HepG2 (cell line): ENCODE results near the gene SLC6A9. TPM values are rescaled to one million over a fixed set of nuclear protein-coding genes. Genes with fewer than 3 reads are reported as not detected.

Experiments
- CBX5 ChIP-seq: sonication (generic); formaldehyde crosslinking; IDR thresholded peaks from 2 replicates; pipeline ENCODE4 v1.4.0; 2020; ENCODE audit warnings: missing genetic modification reagents, borderline replicate concordance
- FOXK1 ChIP-seq: sonication (generic); formaldehyde crosslinking; IDR thresholded peaks from 2 replicates; pipeline ENCODE4 v1.4.0; 2020; ENCODE audit warnings: low read depth, missing genetic modification reagents, borderline replicate concordance
- HES4 ChIP-seq: sonication (generic); formaldehyde crosslinking; IDR thresholded peaks from 2 replicates; pipeline ENCODE4 v1.9.0; 2021; ENCODE audit warnings: mild to moderate bottlenecking, missing genetic modification reagents, borderline replicate concordance
- HOXD1 ChIP-seq: sonication (generic); formaldehyde crosslinking; IDR thresholded peaks from 2 replicates; pipeline ENCODE4 v1.5.0; 2020; ENCODE audit warnings: missing genetic modification reagents
- IRF2 ChIP-seq: IDR thresholded peaks from 2 replicates; pipeline ENCODE4 v1.6.1; 2018; ENCODE audit warnings: missing genetic modification reagents, missing compliant biosample characterization
- ISX ChIP-seq: sonication (generic); formaldehyde crosslinking; conservative IDR thresholded peaks from 2 replicates; pipeline ENCODE4 v1.5.0; 2020; ENCODE audit warnings: missing genetic modification reagents
- KAT2B ChIP-seq: fragments of 150-350 bp; IDR thresholded peaks from 2 replicates; pipeline ENCODE4 v1.6.1; 2014; ENCODE audit warnings: low read depth, low read length, borderline replicate concordance
- MXD4 ChIP-seq: IDR thresholded peaks from 2 replicates; pipeline ENCODE4 v1.6.1; 2016; ENCODE audit warnings: mild to moderate bottlenecking, missing biosample characterization, missing genetic modification reagents
- NCOA5 ChIP-seq: sonication (generic); formaldehyde crosslinking; IDR thresholded peaks from 2 replicates; pipeline ENCODE4 v1.4.0; 2020; ENCODE audit warnings: missing genetic modification reagents
- NFRKB ChIP-seq: fragments of 450-650 bp; IDR thresholded peaks from 2 replicates; pipeline ENCODE4 v1.6.1; 2017
- PHF21A ChIP-seq: sonication (generic); formaldehyde crosslinking; IDR thresholded peaks from 2 replicates; pipeline ENCODE4 v1.5.0; 2020; ENCODE audit warnings: mild to moderate bottlenecking, missing genetic modification reagents
- SKI ChIP-seq: fragments of 450-650 bp; IDR thresholded peaks from one replicate; pipeline ENCODE4 v1.6.1; 2018; ENCODE audit warnings: mild to moderate bottlenecking; ENCODE audit not compliant: partially characterized antibody
- SMYD3 ChIP-seq: sonication (generic); formaldehyde crosslinking; IDR thresholded peaks from 2 replicates; pipeline ENCODE4 v1.8.1; 2023; ENCODE audit warnings: mild to moderate bottlenecking, missing genetic modification reagents
- ZNF337 ChIP-seq: sonication (generic); formaldehyde crosslinking; IDR thresholded peaks from 2 replicates; pipeline ENCODE4 v1.5.1; 2020; ENCODE audit warnings: missing genetic modification reagents, low read depth, mild to moderate bottlenecking, borderline replicate concordance
- ZNF354B ChIP-seq: sonication (generic); formaldehyde crosslinking; IDR thresholded peaks from 2 replicates; pipeline ENCODE4 v1.8.0; 2022; ENCODE audit warnings: mild to moderate bottlenecking, missing genetic modification reagents
- ZNF619 ChIP-seq: sonication (generic); formaldehyde crosslinking; IDR thresholded peaks from 2 replicates; pipeline ENCODE4 v1.4.0; 2020; ENCODE audit warnings: mild to moderate bottlenecking, missing genetic modification reagents
- ZNF724P ChIP-seq: sonication (generic); formaldehyde crosslinking; IDR thresholded peaks from 2 replicates; pipeline ENCODE4 v1.8.0; 2022; ENCODE audit warnings: missing genetic modification reagents, borderline replicate concordance
- ZNF850 ChIP-seq: sonication (generic); formaldehyde crosslinking; conservative IDR thresholded peaks from 2 replicates; pipeline ENCODE4 v1.9.0; 2021; ENCODE audit warnings: mild to moderate bottlenecking, missing genetic modification reagents
- polyA plus RNA-seq, 8 experiments: library from polyadenylated mRNA; depleted of rRNA in 3 of 8; stranded (reverse) in 7 of 8; unstranded in 1 of 8; fragments of >200 nt; fragmentation: Illumina TruSeq in 4 of 8; extraction: Trizol in 4 of 8; gene quantifications; 2 replicates each; pipeline versions ENCODE4 v1.2.1 to v1.2.3, GENCODE V29; 2011 to 2016; ENCODE audit warnings: low read depth in 4 of 8, missing spikeins in 1 of 8, mixed read lengths in 1 of 8; ENCODE audit not compliant: insufficient read depth in 1 of 8
- total RNA-seq, 5 experiments: library from RNA; depleted of rRNA; stranded (reverse); fragments of >200 nt; fragmentation: Illumina TruSeq; extraction: Trizol; gene quantifications; 2 replicates each; pipeline ENCODE4 v1.2.3, GENCODE V29; 2016; ENCODE audit warnings: low read depth in 1 of 5
- TF ChIP-seq, protein P1 (sequence below): sonication (generic); formaldehyde crosslinking; IDR thresholded peaks from 2 replicates; pipeline ENCODE4 v1.4.0; 2020; ENCODE audit warnings: missing genetic modification reagents, borderline replicate concordance
- TF ChIP-seq, protein P2 (sequence below): sonication (generic); formaldehyde crosslinking; IDR thresholded peaks from 2 replicates; pipeline ENCODE4 v1.8.0; 2022; ENCODE audit warnings: low read depth, missing genetic modification reagents
- TF ChIP-seq, protein P3 (sequence below): sonication (generic); formaldehyde crosslinking; IDR thresholded peaks from 2 replicates; pipeline ENCODE4 v1.4.0; 2020; ENCODE audit warnings: missing genetic modification reagents; ENCODE audit errors: not compliant biosample characterization
- TF ChIP-seq, protein P4 (sequence below): sonication (generic); formaldehyde crosslinking; IDR thresholded peaks from 2 replicates; pipeline ENCODE4 v1.8.0; 2022; ENCODE audit warnings: missing genetic modification reagents, mild to moderate bottlenecking, moderate library complexity, borderline replicate concordance
- TF ChIP-seq, protein P5 (sequence below): IDR thresholded peaks from 2 replicates; pipeline ENCODE4 v1.6.1; 2016; ENCODE audit warnings: low read depth, borderline replicate concordance

Gene SLC6A9
- total and polyA plus RNA-seq, 2 of the 13 experiments (the other 11 are each of a cell fraction or from before 2014, with no cell fraction given): 8.5 to 9.9 TPM

DNA sequence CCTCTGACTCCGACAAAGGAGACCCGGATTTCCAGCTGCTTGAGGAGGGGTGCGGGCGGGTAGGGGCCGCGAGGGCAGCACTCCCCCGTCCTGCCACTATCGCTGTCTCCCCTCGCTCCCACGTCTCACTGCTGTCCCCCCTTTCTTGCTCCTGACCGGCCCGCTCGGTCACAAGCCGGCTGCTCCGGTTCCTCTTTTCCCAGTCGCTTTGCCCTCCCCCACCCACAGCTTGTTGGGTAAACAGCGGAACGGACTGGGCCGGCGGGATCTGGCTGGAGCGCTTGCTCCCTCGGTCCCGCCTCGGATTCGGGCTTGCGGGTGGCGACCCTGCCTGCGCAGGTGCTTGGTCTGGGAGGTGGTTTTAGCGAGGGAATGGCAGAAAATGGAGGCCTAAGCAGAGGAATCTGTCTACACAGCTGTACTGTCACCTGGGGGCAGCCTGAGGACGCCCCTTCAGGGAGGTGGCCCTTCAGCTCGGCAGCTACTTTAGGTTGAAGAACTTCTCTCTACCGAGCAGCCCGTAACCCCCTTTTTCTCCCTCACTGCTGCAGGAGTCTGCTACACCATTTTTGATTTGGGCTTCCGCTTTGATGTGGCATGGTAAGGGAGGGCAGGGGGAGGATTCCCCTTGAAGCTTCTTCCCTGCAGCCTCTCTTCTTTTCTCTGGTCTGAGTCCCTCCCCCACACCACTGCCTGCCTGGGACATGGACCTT lies 55.9 kb downstream of the SLC6A9 start (continued):
- TF ChIP-seq, protein P1, sequence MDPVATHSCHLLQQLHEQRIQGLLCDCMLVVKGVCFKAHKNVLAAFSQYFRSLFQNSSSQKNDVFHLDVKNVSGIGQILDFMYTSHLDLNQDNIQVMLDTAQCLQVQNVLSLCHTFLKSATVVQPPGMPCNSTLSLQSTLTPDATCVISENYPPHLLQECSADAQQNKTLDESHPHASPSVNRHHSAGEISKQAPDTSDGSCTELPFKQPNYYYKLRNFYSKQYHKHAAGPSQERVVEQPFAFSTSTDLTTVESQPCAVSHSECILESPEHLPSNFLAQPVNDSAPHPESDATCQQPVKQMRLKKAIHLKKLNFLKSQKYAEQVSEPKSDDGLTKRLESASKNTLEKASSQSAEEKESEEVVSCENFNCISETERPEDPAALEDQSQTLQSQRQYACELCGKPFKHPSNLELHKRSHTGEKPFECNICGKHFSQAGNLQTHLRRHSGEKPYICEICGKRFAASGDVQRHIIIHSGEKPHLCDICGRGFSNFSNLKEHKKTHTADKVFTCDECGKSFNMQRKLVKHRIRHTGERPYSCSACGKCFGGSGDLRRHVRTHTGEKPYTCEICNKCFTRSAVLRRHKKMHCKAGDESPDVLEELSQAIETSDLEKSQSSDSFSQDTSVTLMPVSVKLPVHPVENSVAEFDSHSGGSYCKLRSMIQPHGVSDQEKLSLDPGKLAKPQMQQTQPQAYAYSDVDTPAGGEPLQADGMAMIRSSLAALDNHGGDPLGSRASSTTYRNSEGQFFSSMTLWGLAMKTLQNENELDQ: no peak
- TF ChIP-seq FOXK1 (CRISPR knock-in tag) (no peak), KAT2B (no peak), ZNF354B (CRISPR knock-in tag) (no peak), CBX5 (no peak), ISX (CRISPR knock-in tag) (no peak), NCOA5 (CRISPR knock-in tag) (no peak), SMYD3 (CRISPR knock-in tag) (no peak), SKI (no peak), ZNF619 (CRISPR knock-in tag) (no peak), PHF21A (CRISPR knock-in tag) (no peak), ZNF724P (CRISPR knock-in tag) (no peak), ZNF337 (CRISPR knock-in tag) (no peak), MXD4 (no peak), IRF2 (CRISPR knock-in tag) (no peak), ZNF850 (CRISPR knock-in tag) (0 out of 2 replicates have a peak, but pooled peaks have one; percentile 27), NFRKB (no peak), HES4 (CRISPR knock-in tag) (0 out of 2 replicates have a peak, but pooled peaks have one; percentile 18), HOXD1 (CRISPR knock-in tag) (no peak)
- TF ChIP-seq, protein P2, sequence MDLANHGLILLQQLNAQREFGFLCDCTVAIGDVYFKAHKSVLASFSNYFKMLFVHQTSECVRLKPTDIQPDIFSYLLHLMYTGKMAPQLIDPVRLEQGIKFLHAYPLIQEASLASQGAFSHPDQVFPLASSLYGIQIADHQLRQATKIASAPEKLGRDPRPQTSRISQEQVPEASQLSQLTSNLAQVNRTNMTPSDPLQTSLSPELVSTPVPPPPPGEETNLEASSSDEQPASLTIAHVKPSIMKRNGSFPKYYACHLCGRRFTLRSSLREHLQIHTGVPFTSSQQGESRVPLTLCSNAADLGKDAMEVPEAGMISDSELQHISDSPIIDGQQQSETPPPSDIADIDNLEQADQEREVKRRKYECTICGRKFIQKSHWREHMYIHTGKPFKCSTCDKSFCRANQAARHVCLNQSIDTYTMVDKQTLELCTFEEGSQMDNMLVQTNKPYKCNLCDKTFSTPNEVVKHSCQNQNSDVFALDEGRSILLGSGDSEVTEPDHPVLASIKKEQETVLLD (CRISPR knock-in tag): no peak
- TF ChIP-seq, protein P3, sequence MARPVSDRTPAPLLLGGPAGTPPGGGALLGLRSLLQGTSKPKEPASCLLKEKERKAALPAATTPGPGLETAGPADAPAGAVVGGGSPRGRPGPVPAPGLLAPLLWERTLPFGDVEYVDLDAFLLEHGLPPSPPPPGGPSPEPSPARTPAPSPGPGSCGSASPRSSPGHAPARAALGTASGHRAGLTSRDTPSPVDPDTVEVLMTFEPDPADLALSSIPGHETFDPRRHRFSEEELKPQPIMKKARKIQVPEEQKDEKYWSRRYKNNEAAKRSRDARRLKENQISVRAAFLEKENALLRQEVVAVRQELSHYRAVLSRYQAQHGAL: no peak
- TF ChIP-seq, protein P4, sequence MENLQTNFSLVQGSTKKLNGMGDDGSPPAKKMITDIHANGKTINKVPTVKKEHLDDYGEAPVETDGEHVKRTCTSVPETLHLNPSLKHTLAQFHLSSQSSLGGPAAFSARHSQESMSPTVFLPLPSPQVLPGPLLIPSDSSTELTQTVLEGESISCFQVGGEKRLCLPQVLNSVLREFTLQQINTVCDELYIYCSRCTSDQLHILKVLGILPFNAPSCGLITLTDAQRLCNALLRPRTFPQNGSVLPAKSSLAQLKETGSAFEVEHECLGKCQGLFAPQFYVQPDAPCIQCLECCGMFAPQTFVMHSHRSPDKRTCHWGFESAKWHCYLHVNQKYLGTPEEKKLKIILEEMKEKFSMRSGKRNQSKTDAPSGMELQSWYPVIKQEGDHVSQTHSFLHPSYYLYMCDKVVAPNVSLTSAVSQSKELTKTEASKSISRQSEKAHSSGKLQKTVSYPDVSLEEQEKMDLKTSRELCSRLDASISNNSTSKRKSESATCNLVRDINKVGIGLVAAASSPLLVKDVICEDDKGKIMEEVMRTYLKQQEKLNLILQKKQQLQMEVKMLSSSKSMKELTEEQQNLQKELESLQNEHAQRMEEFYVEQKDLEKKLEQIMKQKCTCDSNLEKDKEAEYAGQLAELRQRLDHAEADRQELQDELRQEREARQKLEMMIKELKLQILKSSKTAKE: 0 out of 2 replicates have a peak, but pooled peaks have one; percentile 29
- TF ChIP-seq, protein P5, sequence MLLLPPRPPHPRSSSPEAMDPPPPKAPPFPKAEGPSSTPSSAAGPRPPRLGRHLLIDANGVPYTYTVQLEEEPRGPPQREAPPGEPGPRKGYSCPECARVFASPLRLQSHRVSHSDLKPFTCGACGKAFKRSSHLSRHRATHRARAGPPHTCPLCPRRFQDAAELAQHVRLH (CRISPR knock-in tag): no peak
